B cell (primary cell): ENCODE data around the gene ELAVL2. TPM values are rescaled to one million over a fixed set of nuclear protein-coding genes. Genes with fewer than 3 reads are reported as not detected.

Experiments
- ATAC-seq: fragments of 200-7000 bp; cut with Tn5 transposase; one replicate; pipeline ENCODE4 v1.10.0; 2021; ENCODE audit warnings: low read depth, mild to moderate bottlenecking, moderate number of reproducible peaks, moderate library complexity
- CTCF ChIA-PET: fragments of 350-600 bp; sonication (Branson Sonifier 250); formaldehyde crosslinking; loops from one replicate; lab custom pipeline; 2021; ENCODE audit warnings: antibody characterized with exemption, inconsistent platforms; lab: Charles Lee
- POLR2A ChIA-PET: fragments of 350-600 bp; sonication (Branson Sonifier 250); formaldehyde crosslinking; loops from one replicate; lab custom pipeline; 2021; ENCODE audit warnings: antibody characterized with exemption; lab: Charles Lee
- DNase-seq: peaks from one replicate; pipeline ENCODE4 v3.0.0; 2013
- H2AFZ ChIP-seq: 2 replicates; pipeline ENCODE4 v1.6.1; 2012; ENCODE audit warnings: mild to moderate bottlenecking, low read depth, low read length; ENCODE audit not compliant: insufficient read depth, poor library complexity, severe bottlenecking
- H3K27ac ChIP-seq, 2 donors: 1 replicate in 1 of 2; 2 replicates in 1 of 2; pipeline ENCODE4 v1.5.1; 2012 to 2013; ENCODE audit warnings: low read length in 2 of 2, mild to moderate bottlenecking in 2 of 2, moderate library complexity in 1 of 2
- H3K27me3 ChIP-seq, 4 experiments: fragments of 200-600 bp in 1 of 4; sonication (generic) in 1 of 4; replicated peaks in 1 of 4; 1 replicate in 2 of 4; 2 replicates in 2 of 4; pipeline versions ENCODE4 v1.6.1 to v1.7.0; 2013 to 2016; ENCODE audit warnings: low read length in 3 of 4, mild to moderate bottlenecking in 2 of 4, mixed read lengths in 1 of 4, moderate library complexity in 1 of 4; ENCODE audit not compliant: insufficient read depth in 4 of 4, control insufficient read depth in 3 of 4; ENCODE audit errors: control extremely low read depth in 1 of 4
- H3K36me3 ChIP-seq, 2 experiments: replicated peaks in 1 of 2; 1 replicate in 1 of 2; 2 replicates in 1 of 2; pipeline versions ENCODE4 v1.6.1 to v1.7.1; 2013; ENCODE audit warnings: low read length in 1 of 2; ENCODE audit not compliant: insufficient read depth in 2 of 2, control insufficient read depth in 1 of 2; ENCODE audit errors: control extremely low read depth in 1 of 2, extremely low read depth in 1 of 2
- H3K4me1 ChIP-seq, 2 donors: fragments of 200-600 bp in 1 of 2; sonication (generic) in 1 of 2; 1 replicate in 1 of 2; 2 replicates in 1 of 2; pipeline versions ENCODE4 v1.5.1 to v1.6.1; 2013 to 2017; ENCODE audit warnings: low read length in 2 of 2; ENCODE audit not compliant: control insufficient read depth in 2 of 2, insufficient read depth in 2 of 2
- H3K4me2 ChIP-seq: replicated peaks from 2 replicates; pipeline ENCODE3; 2012; ENCODE audit warnings: mild to moderate bottlenecking, low read depth, low read length; ENCODE audit not compliant: poor library complexity, severe bottlenecking
- H3K4me3 ChIP-seq, 5 experiments: fragments of 200-600 bp in 1 of 5; sonication (generic) in 1 of 5; 1 replicate in 3 of 5; 2 replicates in 2 of 5; pipeline versions ENCODE4 v1.5.1 to v1.7.0; 2011 to 2016; ENCODE audit warnings: low read length in 4 of 5, mild to moderate bottlenecking in 4 of 5, low read depth in 2 of 5, control low read depth in 1 of 5, moderate library complexity in 1 of 5; ENCODE audit not compliant: insufficient read depth in 1 of 5; ENCODE audit errors: control extremely low read depth in 1 of 5, extremely low read depth in 1 of 5
- H3K79me2 ChIP-seq: fragments of 200-600 bp; sonication (generic); one replicate; pipeline ENCODE4 v1.6.0; 2016; ENCODE audit warnings: low read length; ENCODE audit not compliant: control insufficient read depth, insufficient read depth
- H3K9ac ChIP-seq: fragments of 200-600 bp; sonication (generic); 2 replicates; pipeline ENCODE4 v1.6.1; 2017; ENCODE audit warnings: mild to moderate bottlenecking, low read length, moderate library complexity
- H3K9me3 ChIP-seq, 3 donors: one replicate each; pipeline versions ENCODE4 v1.6.1 to v1.7.1; 2013; ENCODE audit warnings: low read length in 2 of 3; ENCODE audit not compliant: control insufficient read depth in 2 of 3, insufficient read depth in 1 of 3; ENCODE audit errors: control extremely low read depth in 1 of 3
- H4K20me1 ChIP-seq: 2 replicates; pipeline ENCODE4 v1.6.0; 2012; ENCODE audit warnings: mild to moderate bottlenecking, low read length; ENCODE audit not compliant: insufficient read depth, control insufficient read depth, poor library complexity, severe bottlenecking
- H3K27ac Mint-ChIP-seq: one replicate; pipeline ENCODE4 v1.8.0; 2021; ENCODE audit warnings: mixed read lengths
- H3K27me3 Mint-ChIP-seq: one replicate; pipeline ENCODE4 v1.8.0; 2021; ENCODE audit warnings: mixed read lengths
- H3K4me1 Mint-ChIP-seq: one replicate; pipeline ENCODE4 v1.8.0; 2021; ENCODE audit warnings: mixed read lengths
- H3K4me3 Mint-ChIP-seq: one replicate; pipeline ENCODE4 v1.8.0; 2021; ENCODE audit warnings: mixed read lengths
- H3K9me3 Mint-ChIP-seq: one replicate; pipeline ENCODE4 v1.8.0; 2022; ENCODE audit warnings: mixed read lengths; ENCODE audit not compliant: insufficient read depth
- EZH2 ChIP-seq: IDR thresholded peaks from 2 replicates; pipeline ENCODE4 v1.6.1; 2012; ENCODE audit warnings: borderline replicate concordance, low read depth, mild to moderate bottlenecking, moderate library complexity, low read length; ENCODE audit not compliant: insufficient read depth, poor library complexity, severe bottlenecking
- WGBS: methylation state at CpG from one replicate; pipeline ENCODE4 v1.1.5; 2013; ENCODE audit warnings: missing lambda C conversion rate; ENCODE audit not compliant: insufficient coverage; 5-methylcytosine and 5-hydroxymethylcytosine counted together
- intact Hi-C: fragments of 100-400 bp; cut with micrococcal nuclease; formaldehyde crosslinking; loops from one replicate; pipeline ENCODE4 v1.10.0; 2022
- polyA plus RNA-seq: library from polyadenylated mRNA; depleted of rRNA; stranded (reverse); fragments of >200 nt; gene quantifications from 2 replicates; pipeline ENCODE4 v1.2.3, GENCODE V29; 2012
- total RNA-seq, 2 donors: library from RNA; stranded (reverse); fragments of 120-200 nt in 1 of 2; gene quantifications; 1 replicate in 1 of 2; 2 replicates in 1 of 2; pipeline versions ENCODE4 v1.2.3 to v1.2.4, GENCODE V29; 2013 to 2022
- TF ChIP-seq, protein P1 (sequence below): fragments of 200-600 bp; IDR thresholded peaks from one replicate; pipeline ENCODE4 v1.8.0; 2022; ENCODE audit warnings: antibody characterized with exemption, mild to moderate bottlenecking

Gene ELAVL2
- total and polyA plus RNA-seq, 2 donors (not counting 1 experiment from before 2014, with no cell fraction given): not detected

- H3K9me3 Mint-ChIP-seq: no peaks in the 10 kb centered on the region
- Histone ChIP-seq H3K27me3 (peaks cover 0 to 56% (median 20%) of the 10 kb centered on the region in 4 experiments), H3K79me2 (no peaks in the 10 kb centered on the region), H3K4me2 (no peak overlapping the region), H3K36me3 (no peaks in the 10 kb centered on the region), H3K4me3 (no peak overlapping the region), H3K9me3 (peaks cover 0 to 35% (median 6%) of the 10 kb centered on the region in 3 donors), H3K9ac (no peak overlapping the region), H2AFZ (no peak overlapping the region), H4K20me1 (no peaks in the 10 kb centered on the region), H3K27ac (no peak overlapping the region), H3K4me1 (peaks cover 0 to 4% of the 10 kb centered on the region in 2 donors)
- intact Hi-C loops: no loop called here
- ChIA-PET POLR2A (no interaction called here), CTCF (no interaction called here)
- H3K27me3 Mint-ChIP-seq: peaks cover 29% of the 10 kb centered on the region
- TF ChIP-seq, protein P1, sequence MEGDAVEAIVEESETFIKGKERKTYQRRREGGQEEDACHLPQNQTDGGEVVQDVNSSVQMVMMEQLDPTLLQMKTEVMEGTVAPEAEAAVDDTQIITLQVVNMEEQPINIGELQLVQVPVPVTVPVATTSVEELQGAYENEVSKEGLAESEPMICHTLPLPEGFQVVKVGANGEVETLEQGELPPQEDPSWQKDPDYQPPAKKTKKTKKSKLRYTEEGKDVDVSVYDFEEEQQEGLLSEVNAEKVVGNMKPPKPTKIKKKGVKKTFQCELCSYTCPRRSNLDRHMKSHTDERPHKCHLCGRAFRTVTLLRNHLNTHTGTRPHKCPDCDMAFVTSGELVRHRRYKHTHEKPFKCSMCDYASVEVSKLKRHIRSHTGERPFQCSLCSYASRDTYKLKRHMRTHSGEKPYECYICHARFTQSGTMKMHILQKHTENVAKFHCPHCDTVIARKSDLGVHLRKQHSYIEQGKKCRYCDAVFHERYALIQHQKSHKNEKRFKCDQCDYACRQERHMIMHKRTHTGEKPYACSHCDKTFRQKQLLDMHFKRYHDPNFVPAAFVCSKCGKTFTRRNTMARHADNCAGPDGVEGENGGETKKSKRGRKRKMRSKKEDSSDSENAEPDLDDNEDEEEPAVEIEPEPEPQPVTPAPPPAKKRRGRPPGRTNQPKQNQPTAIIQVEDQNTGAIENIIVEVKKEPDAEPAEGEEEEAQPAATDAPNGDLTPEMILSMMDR: no peak
- no peak for TF ChIP-seq EZH2
- ATAC-seq: no peak
- no peaks in the 10 kb centered on the region for H3K4me1 Mint-ChIP-seq
- H3K4me3 Mint-ChIP-seq: no peak overlapping the region
- DNase-seq: no peak
- WGBS: 15% methylated on average over 79 of the region's 80 CpGs
- H3K27ac Mint-ChIP-seq: no peak overlapping the region
These were observed 5.3 kb downstream of the ELAVL2 start for GRCh38 chr9:23820451-23821374.

- no peak overlapping the region for H3K4me3 Mint-ChIP-seq
- no peak for TF ChIP-seq EZH2
- no peaks in the 10 kb centered on the region for H3K4me1 Mint-ChIP-seq
- CTCF ChIA-PET: no interaction called here
- H2AFZ ChIP-seq: no peak overlapping the region
- H3K79me2 ChIP-seq: no peaks in the 10 kb centered on the region
- no peaks in the 10 kb centered on the region for H4K20me1 ChIP-seq
- intact Hi-C loops: no loop called here
- H3K27me3 ChIP-seq: peaks cover 0 to 43% (median 14%) of the 10 kb centered on the region in 4 experiments
- H3K4me2 ChIP-seq: no peak overlapping the region
- H3K9me3 Mint-ChIP-seq: no peaks in the 10 kb centered on the region
- H3K36me3 ChIP-seq: no peaks in the 10 kb centered on the region
- no peak for ATAC-seq
- peaks cover 0 to 27% (median 6%) of the 10 kb centered on the region in 3 donors for H3K9me3 ChIP-seq
- H3K4me3 ChIP-seq: no peak overlapping the region
- H3K9ac ChIP-seq: no peak overlapping the region
- POLR2A ChIA-PET: no interaction called here
- no peak for DNase-seq
- H3K4me1 ChIP-seq: no peaks in the 10 kb centered on the region
- H3K27ac Mint-ChIP-seq: no peak overlapping the region
- no peak overlapping the region for H3K27ac ChIP-seq
- peaks cover 29% of the 10 kb centered on the region for H3K27me3 Mint-ChIP-seq
These were observed 6.6 kb downstream of the ELAVL2 start for GRCh38 chr9:23819403-23819802.
